ENCODE data around the gene ATG2A.

The ATG2A gene

DNA sequence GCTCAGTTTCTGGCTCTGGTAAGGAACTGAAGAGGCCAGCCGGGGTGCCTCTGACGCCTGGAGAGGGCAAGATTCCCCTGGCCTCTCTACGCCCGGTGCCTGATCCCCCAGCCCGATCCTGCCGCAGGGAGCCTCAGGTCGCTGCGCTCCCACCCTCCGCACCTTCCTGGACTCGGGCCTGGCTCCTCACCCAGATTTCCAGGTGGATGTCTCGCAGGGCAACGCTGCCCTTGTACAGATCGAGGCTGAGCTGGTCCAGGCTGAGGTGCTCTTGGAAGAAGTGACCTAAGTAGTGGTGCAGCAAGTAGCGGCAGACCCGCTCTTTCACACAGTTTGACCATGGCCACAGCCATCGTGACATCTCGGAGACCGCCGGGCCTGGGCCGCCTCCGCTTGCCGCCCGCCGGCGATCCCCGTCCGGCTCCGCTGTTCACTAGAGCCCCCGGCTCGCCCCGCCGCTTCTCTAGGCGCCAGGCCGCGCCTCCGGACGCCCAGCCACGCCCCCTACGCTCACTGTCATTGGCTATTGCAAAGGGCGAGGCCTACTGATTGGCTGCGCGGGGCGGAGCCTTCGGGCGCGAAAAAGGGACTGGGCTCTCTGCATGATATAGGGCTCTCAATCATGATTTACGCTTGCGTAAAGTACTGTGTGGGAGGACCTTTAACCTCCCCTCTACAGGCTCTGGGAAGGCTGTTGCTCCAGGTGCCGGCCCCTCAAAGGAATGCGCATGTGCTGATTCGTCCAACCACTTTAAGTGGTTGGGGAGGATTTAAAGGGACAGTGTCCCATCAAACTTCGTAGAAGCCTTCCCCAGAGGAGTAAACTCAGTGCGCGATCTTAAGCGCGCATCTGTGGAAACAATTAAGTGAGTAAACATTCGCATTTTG, at the start of gene ATG2A:
Gene ATG2A (minus strand): TSS at position 435 of the 888 bp plus-strand sequence. CDS start 74 bp downstream, at position 361.
- peak; percentile 100 for DNase-seq (ENCODE audit: low read depth, low spot score)

DNA sequence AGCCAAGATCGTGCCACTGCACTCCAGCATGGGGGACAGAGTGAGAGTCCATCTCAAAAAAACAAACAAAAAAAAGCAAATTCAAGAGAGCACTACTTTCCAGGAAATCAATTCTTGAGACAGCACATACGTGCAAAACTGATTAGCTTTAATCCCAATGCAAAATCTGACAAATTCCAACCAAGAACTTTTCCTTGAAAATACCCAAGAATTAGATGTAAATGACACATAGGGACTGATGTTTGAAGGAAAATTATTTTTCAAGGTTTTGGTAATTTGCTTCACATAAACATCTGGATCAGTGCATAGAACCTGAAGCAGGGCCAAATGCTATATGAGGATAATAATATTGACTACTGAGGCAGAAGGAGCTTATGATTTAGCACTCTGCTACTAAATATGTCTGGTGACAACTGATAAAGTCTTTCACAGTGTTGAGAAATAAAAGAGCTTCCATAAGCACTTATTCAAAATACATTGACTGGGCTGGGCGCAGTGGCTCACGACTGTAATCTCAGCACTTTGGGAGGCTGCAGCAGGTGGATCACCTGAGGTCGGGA, 46.1 kb upstream of the ATG2A start:
- no peak for DNase-seq (ENCODE audit: low read depth, low spot score)

DNA sequence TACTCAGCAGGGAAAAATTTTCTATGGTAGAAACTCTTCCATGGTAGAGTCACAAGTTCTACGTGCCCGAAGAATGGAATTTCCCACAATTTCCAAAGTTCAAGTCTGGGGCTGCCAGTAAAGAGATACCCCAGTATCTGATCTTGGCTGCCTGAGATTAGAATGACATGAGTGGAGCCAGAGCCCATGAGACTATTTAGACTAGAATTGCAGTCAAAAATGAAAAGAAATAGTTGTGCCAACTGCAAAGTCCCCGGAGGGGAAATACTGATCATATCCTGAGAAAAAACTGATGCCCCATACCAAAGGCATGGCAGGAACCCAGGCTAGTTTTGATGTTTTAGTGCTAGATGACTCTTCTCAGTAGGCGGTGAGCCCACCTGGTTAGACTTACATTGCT, 43.7 kb upstream of the ATG2A start:
- DNase-seq (ENCODE audit: low read depth, low spot score), result no peak

DNA sequence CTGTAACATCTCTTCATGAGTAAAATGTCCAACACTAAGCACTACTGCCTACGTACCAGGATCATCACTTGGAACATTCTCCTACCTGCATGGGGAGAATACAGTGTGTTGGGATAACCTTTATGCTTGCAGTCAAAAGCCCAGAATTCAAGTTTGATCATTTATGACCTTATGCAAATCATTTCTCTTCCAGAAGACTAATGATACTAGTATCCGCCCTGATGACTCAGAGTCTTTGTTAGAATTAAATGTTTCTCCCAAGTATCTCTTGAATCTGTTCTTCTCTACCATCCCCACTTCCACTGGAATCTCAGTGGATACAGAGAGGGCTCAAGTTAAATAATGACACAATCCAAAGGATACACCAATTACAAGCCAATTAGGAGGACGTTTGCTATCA, 42.5 kb upstream of the ATG2A start:
- no peak for DNase-seq (ENCODE audit: low read depth, low spot score)

DNA sequence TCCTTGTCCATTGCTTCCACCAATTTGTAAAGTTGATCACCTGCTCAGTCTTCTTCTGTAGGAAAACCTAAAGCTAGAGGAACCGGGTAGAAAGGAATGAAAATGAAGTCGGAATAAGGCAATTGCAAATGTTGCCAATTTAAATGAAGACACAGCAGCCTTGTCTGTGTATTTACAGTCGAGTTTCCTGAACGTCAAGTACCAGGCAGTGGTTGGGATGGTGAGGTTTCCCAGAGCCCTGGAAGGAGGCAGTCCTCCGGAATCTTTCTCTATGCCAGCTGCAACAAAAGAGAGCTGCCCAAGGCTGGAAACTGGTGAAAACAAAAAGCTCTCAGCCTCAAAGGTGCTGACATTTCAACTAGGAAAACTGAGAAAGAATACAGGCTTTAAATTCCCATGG, 37.2 kb upstream of the ATG2A start:
- DNase-seq (ENCODE audit: low read depth, low spot score), result no peak

DNA sequence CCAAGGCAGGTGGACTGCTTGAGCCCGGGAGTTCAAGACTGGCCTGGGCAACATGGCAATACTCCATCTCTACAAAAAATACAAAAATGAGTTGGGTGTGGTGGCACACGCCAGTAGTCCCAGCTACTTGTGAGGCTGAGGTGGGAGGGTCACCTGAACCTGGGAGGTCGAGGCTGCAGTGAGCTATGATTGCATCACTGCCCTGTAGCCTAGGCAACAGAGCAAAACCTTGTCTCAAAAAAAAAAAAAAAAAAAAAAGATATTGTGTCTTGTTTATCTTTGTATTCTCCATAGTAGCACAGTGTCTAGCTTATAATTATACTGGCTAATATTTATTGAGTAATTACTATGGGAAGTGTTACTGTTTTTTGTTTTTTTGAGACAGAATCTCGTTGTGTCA, 34.5 kb upstream of the ATG2A start:
- DNase-seq (ENCODE audit: low read depth, low spot score), result no peak

DNA sequence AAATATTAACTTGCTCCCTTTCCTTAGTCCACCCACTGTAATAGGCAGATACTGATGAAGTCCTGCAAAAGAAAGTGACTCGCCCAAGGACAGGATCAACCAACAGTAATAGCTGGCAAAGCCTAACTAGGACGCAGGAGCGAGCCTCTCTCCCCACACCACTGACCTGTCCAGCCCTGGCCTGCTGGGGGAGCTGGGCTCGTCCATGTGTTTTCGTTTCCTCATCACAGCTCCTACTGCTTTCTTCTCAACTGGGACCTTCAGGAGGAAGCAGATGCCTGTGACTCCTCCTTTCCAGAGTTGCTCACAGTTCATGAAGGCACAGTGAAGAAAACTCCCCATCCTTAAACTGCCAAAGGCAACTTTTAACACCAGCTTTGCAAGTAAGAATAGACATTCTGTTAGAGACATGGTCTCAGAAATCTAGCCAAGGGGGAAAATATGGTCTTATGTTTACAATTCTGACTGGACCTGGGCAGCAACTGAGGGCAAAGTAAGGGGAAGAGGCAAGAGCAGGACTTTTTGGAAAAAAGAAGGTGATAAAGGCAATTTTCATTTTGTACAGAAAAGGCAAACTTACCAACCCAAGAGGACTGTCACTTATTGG, 30.3 kb upstream of the ATG2A start:
- no peak for DNase-seq (ENCODE audit: low read depth, low spot score)

DNA sequence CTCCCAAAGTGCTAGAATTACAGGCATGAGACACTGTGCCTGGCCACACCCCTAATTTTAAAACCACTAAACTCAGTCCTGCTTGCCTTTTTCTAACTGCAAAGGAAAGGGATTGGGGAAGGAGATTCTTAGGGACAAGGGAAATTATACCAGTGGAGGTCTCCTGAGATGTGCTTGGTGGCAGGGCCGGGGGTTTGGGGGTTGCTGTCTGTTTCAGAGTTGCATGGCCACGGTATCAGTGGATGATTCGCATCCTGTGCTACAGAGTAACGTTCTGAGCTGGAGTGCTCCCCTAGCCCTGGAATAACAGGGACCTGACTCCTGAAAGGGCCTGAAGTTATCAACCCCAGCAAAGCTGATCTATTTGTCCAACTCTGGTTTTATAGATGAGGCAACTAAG, 19.5 kb upstream of the ATG2A start:
- DNase-seq (ENCODE audit: low read depth, low spot score), result no peak

DNA sequence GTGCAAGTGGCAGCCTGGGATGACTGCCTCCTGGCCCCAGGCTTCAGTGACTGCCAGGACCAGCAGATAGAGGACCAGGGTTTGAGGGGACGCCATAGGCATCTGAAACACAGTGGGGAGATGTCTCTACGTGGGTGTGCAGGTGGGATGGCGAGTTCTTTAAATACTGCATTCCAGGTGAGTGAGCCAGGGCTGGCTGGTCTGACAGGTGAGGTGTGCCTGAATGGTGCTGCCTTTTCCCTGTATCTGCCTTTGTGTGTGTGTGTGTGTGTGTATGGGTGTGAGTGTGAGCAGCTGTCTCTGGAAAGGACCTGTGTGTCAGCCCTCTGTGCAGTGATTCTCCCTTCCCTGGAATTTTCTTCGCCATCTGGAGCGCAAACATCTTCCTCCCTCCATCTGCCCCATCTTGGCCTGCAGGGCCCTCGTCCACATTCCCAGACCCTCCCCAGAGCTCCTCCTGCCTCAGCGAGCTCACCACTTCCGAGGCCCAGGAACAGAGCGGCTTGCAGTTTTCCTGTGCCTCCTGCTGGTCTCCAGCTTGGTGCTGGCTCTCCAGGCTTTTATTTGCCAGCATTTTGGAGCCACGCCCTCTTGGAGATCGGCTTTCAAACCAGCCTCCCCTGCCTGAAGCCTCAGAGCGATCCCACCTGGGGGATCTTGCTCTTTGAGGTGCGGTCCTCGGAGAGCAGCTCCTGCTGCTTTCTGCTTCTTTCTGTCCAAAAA, 18.5 kb upstream of the ATG2A start, which contains the start of gene GPHA2:
Gene GPHA2 (minus strand): TSS at position 535 of the 723 bp plus-strand sequence. CDS start 433 bp downstream, at position 102.
- no peak for DNase-seq (ENCODE audit: low read depth, low spot score)

DNA sequence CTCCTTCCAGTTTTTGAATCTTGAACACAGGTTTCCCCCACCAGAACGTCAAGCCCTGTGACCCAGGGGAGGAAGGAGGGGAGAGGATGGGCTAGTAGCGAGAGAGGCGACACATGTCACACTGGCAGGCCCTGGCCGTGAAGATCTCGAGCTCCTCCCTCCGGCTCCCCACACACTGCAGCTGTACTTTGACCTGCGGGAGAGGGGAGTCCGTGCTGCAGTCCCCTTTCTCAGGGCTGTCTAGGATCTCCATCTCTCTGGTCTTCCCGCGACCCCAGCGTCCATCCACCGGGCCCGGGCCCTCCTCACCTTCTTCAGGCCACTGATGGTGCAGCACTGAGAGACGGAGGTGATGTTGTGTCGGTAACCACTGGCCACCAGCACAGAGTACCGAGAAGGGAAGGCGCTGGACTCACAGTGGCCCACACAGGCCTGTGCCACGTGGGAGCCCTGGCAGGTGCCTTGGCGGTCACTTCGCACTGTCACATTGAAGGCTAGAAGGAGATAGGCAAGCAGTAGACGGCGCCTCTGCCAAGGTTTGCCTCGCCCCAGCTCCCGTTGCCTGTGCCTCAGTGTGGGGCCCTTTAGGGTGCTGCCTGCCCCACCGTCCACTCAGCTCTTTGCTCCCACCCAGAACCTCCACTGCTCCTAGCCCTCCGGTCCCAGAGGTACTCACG, 17.8 kb upstream of the ATG2A start:
- no peak for DNase-seq (ENCODE audit: low read depth, low spot score)

DNA sequence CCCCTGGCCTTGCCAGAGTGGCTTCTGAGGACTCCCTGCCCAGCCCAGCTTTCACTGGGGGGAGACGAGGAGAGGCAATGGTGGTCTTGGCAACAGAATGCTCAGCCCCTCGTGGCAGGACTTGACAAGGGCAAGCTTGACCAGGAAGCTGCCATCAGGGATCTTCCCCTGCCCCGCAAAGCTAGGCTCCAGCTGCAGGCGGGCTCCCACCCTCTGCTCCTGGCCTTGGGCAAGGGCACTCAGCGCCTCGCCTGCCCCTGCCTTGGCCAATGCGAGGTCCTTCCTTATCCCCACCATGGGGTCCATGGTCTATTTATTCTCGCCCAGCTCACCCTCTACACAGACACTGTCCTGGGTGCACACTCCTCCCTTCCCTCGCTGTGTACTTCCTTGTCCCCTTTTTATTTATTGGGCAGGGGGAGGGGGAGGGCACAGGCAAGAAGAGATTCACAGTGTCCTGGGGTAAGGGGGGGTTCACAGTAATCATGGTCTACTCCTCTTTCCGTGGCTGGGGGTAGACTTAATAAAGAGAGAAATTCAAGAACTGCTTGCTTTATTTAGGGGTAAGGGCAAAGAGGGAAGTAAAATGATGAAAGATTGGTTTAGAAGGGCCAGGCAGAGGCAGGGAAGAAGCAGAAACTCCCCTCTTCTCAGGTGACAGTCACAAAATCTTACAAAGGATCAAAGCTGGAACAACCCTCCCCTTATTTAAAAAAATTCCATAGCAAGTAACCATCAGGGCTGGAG, 17.1 kb upstream of the ATG2A start:
- no peak for DNase-seq (ENCODE audit: low read depth, low spot score)

DNA sequence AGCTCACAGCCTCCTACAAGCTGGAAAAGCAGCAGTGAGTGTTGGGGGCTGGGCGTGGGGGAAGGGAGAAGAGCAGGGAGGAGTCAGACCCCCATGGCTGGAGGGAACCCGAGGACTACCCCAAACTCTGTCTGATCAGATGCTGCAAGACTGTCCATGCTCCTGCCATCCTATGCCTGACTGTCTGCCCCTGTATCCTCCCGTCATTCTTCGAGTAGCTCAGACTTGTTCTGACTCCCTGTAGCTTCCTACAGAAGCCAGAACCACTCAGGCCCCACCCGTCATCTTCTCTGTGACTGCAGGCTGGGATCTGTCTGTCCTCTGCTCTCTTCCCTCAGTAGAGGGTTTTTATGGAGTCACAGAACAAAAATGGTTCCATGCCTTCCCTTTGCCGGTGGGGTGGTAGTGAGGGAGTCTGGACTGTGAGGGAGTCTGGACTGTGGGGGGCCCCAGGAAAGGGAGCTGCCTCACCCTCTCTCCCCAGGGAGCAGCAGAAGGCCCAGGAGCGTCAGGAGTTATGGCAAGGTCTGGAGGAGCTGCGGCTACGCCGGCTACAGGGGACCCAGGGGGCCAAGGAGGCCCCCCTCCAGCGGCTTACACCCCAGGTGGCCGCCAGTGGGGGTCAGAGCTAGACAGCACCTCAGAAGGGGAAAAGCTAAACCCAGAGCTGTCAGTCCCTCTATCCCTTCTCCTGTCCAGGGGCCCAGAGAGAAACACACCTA, 16.4 kb upstream of the ATG2A start:
- DNase-seq (ENCODE audit: low read depth, low spot score), result no peak

DNA sequence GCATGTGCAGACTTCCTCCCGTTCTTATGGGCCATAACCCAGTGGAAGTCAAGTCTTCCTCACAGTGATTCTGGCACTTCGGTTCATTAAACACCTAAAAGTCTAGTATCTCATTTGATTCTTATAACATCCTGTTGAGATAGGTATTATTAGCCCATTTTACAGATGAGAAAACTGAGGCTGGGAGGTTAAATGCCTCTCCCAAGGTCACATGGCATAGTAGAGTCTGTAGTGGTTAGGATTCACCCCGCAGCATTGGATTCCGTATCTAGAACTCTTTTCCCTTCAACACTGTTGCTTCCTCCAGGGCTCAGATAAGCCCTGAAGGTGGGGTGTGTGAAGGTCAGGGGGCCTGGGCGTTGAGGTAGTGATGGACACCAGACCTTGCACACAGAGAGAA, 15.3 kb upstream of the ATG2A start:
- no peak for DNase-seq (ENCODE audit: low read depth, low spot score)

DNA sequence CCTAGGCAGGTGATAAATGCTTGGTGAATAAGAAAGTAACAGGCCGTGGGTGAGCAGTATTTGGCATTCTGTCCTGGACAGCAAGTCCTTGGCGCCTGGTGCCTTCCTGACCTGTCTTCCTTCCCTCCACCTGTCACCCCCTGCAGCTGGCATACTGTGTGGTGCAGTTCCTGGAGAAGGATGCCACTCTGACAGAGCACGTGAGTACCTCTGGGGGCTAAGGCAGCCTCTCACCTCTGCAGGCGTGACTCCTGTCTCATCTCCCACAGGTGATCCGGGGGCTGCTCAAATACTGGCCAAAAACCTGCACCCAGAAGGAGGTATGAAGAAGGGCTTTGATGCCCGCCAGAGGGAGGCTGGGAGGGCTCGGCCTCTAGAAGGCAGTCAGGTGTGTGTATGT, 14.3 kb upstream of the ATG2A start:
- DNase-seq (ENCODE audit: low read depth, low spot score), result no peak

DNA sequence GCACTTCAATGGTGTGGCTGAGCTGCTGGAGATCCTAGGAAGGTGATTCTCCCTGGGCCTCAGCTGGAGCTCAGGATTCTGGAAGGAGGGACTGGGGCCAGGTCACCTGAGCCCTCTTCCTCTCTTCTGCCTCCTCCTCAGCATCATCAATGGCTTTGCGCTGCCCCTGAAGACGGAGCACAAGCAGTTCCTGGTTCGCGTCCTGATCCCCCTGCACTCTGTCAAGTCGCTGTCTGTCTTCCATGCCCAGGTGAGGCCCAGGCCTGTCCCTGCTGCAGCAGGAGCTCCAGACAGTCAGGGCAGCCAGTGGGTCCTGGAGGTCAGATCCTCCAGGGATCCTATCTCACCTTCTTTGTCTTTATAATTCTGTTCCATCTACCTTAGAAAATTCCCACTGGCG, 13.3 kb upstream of the ATG2A start:
- DNase-seq (ENCODE audit: low read depth, low spot score), result no peak

DNA sequence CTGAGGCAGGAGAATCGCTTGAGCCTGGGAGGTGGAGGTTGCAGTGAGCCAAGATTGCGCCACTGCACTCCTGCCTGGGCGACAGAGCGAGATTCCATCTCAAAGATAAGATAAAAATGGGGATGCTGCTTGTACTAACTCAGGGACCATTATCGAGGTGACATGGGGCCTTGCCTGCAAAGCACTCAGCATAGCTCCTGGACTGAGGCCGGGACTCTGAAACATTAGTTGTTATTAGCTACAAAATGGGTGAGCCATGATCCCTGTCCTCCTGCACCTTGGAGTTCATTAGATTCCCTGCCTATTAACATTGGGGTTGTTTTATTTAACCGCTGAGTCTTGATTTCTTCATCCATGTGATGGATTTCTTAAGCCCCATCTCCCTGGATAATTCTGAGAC, 12.6 kb upstream of the ATG2A start:
- no peak for DNase-seq (ENCODE audit: low read depth, low spot score)

DNA sequence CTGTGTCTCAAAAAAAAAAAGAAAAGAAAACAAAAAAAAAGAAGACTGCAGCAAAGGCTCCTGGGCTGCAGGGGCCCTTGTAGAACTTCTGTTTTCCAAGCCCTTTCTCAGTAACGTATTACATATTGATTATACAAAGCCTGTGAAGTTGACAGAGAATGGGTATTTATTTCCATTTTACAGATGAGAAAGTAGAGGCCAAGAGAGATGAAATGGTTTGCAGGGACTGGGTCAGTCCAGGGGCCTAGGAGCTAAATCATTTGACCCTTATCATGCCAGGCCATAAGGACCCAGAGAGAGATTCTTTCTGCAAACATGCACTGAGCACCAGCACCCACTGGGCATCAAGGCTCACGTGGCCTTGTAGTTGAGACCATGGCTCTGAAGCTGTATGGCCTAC, 11.9 kb upstream of the ATG2A start:
- DNase-seq (ENCODE audit: low read depth, low spot score), result no peak

DNA sequence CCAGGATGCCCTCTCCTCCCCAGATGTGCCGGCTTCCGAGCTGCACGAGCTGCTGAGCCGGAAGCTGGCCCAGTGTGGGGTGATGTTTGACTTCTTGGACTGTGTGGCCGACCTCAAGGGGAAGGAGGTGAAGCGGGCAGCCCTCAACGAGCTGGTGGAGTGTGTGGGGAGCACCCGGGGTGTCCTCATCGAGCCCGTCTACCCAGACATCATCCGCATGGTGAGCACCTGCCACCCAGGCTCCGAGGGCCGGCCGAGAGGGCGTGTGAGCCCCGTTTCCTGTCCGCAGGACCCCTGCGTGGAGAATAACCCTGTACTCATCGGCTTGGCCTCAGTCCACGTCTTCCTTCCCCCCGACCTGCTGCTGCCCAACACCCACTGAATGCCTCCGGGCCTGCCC, 9.7 kb upstream of the ATG2A start:
- no peak for DNase-seq (ENCODE audit: low read depth, low spot score)

DNA sequence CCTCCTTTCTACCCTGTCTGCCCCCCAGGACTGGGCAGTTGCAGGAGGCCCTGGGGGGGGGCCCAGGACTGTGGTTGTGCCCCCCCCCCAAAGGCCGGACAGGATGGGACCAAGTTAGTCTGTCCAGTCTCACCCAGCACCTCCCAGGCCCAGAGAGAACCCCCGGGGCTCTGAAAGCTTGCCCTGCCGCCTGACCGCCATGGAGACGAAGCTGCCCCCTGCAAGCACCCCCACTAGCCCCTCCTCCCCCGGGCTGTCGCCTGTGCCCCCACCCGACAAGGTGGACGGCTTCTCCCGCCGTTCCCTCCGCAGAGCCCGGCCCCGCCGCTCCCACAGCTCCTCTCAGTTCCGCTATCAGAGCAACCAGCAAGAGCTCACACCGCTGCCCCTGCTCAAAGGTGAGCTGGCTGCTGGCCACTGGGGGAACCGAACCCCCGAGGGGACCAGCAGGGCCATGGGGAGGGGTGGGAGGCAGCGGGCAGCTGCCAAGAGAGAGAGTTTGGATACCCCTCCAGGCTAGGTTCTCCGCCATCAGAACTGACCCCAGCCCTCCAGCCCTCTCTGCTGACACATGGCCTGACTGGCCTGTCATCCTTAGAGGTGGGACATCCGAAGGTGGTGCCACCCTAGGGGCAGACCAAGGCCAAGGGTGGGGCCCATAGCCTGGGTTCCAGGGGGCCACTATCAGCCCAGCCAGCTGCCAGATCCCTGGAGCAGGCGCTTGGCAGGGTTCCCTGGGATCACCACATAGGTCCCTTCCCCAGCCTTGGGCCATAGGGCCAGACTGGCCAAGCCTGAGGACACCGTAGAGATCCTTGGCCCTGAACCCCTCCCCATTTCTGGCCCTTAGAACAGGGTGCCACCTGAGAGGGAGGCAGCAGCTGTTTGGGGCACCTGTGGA, 8.8 kb upstream of the ATG2A start:
- DNase-seq (ENCODE audit: low read depth, low spot score), result no peak
